GM19324 (cell line): ENCODE measurements around the gene RING1.
A peak's percentile ranks its signal among the peaks of the same experiment; 100 is the strongest.
"Not testable (repeated sequence)": the region's sequence is repeated elsewhere in the genome, so short reads cannot be mapped to it uniquely, and the experiment has no call there.

Source experiments
- ATAC-seq: cut with Tn5 transposase; IDR thresholded peaks from one replicate; pipeline ENCODE4 v1.9.1; 2021; ENCODE audit warnings: mild to moderate bottlenecking, moderate library complexity; ENCODE audit not compliant: unreplicated experiment, low FRiP score

The RING1 gene

DNA sequence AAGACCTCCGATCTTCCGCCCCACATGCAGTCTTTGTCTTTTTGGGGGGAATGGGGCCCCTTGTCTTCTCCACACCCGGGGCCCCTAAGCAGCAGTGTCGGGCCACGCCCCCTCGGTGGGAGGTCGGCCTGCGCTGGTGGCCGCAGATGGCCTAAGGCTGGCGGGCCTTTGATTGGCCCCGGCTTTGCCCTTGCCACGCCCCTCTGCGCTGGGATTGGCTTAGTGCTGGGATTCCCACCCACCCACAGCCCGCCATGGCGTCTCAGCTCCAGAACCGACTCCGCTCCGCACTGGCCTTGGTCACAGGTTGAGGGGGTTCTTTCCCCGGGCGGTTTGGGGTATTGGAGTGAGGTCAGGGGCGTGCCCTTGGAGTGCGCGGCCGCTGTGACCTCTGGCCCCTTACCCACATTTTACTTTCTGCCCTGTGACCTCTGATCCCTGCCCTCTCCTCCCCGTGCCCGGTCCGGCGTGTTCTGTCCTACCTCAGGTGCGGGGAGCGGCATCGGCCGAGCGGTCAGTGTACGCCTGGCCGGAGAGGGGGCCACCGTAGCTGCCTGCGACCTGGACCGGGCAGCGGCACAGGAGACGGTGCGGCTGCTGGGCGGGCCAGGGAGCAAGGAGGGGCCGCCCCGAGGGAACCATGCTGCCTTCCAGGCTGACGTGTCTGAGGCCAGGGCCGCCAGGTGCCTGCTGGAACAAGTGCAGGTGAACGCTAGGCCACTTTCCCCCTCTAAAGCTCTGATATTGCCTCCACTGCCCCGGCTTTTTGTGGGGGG, 3.7 kb upstream of the RING1 start, which contains the start of gene HSD17B8:
HSD17B8 (plus strand) TSS at position 241 of the 776 bp plus-strand sequence; CDS start at position 255, 14 bp downstream.
- peak; percentile 53 for ATAC-seq

DNA sequence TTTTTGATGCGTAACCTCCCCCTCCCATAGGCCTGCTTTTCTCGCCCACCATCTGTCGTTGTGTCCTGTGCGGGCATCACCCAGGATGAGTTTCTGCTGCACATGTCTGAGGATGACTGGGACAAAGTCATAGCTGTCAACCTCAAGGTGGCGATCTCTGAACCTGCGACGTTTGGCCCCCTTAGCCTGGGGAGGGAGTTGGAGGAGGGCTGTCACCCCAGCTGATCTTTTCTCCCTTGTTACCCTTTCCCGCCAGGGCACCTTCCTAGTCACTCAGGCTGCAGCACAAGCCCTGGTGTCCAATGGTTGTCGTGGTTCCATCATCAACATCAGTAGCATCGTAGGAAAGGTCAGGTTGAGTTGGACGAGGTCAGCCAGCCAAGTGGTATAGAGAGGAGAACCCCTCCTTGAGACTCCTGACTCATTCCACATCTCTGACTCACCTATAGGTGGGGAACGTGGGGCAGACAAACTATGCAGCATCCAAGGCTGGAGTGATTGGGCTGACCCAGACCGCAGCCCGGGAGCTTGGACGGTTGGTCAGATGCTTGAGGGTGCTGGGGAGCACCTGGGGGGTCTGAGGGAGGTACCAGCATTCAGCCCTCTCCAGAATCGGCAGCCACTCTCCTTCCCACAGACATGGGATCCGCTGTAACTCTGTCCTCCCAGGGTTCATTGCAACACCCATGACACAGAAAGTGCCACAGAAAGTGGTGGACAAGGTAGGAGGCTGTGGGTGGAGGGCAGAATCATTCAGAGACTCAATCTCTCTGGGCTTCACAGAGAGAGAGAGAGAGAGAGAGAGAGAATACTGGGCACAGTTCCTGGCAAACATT, 2.9 kb upstream of the RING1 start:
- ATAC-seq, result no peak

DNA sequence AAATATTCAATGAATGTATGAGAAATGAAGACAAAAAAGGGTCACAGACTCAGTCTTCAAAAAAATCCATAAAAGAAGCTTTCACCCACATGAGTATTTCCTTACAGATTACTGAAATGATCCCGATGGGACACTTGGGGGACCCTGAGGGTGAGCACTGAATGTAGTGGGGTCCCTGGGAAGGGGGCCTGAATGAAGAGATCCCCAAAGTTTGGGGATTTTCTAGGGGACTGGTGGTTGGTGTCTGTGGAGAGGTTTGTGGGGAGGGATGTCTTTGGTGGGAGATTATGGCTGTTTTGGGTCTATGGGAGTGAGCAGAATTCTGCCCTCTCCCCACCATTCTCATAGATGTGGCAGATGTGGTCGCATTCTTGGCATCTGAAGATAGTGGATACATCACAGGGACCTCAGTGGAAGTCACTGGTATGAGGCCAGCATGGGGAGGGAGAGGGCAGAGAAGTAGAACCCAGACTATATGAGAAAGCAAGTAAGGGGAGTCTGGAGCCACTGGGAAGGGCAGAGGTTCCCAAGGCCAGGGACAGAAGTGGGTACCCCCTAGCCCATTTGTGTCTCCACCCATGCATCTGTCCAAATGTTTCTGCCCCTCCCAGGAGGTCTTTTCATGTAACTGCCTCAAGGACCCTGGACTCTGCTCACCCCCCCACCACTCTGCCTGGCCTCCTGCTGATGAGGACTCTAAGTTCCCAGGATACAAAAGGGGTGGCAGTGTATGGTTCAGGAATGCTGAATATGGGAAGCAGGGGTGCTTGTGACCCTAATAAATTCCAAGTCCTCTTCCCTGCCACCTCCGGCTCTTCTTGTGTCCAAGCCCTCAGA, 2.1 kb upstream of the RING1 start:
- ATAC-seq, result no peak

DNA sequence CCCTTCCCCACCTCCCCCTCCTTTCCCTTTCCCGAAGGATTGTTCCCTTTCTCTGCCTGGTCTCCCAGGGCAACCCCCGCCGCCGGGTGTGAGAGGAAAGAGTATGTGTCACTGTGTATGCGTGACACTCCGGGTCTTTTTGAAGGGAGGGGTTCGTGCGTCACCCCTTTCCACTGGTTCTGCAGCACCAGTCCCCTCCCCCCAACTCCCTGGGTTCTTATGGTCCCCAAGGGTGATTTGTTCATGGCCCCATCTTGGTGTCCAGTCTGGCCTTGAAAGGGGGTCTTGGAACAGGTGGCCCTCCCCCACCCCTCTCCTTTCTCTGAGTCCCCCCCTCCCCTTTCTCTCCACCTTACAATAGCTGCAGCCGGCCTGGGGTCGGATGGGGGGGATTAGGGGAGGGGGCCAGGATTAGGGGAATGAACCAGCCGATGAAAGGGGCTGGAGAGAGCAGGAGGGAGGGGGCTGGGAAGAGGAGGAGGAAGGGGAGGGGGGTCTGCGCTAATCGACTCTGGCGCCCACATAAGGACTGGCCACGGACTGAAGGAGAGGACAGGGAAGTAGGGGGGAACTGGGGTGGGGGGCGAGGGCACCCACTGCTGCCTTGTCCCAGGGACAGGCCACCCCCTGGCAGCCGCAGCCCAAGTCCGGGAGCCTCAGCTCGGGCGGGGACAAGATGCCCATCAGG, 1.3 kb upstream of the RING1 start:
- no peak for ATAC-seq

DNA sequence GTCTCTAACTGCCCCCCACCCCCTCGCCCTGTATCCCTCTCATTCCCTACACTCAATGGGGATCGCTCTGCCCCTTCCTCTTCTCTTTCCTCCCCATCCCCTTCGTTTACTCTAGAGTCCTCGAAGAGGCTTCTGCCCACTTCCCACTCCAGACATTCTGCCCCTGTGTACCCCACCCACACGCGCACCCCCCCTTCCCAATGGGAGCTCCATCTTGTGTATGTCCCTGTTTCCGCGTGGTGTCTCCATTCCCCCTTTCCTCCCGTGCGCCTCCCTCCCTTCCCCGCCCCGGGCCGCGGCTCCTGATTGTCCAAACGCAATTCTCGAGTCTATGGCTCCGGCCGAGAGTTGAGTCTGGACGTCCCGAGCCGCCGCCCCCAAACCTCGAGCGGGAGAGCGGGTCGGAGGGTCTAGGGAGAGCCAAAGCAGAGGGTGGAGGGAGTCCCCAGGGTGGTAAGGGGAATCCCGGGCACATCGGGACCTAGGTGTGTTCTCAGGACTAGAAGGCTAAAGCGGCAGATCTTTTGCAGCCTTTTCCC, 679 bp upstream of the RING1 start:
- ATAC-seq, result no peak

DNA sequence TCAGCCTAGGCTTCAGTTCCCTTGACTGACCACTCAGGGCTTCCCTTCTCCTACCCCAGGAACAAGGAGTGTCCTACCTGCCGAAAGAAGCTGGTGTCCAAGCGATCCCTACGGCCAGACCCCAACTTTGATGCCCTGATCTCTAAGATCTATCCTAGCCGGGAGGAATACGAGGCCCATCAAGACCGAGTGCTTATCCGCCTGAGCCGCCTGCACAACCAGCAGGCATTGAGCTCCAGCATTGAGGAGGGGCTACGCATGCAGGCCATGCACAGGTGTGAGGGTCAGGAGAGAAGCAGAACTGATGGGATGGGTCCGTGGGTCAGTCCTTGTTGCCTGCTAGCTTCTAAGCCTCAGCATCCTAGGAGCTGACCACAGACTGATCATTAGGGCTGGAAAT, 1.6 kb downstream of the RING1 start:
- ATAC-seq, result no peak

DNA sequence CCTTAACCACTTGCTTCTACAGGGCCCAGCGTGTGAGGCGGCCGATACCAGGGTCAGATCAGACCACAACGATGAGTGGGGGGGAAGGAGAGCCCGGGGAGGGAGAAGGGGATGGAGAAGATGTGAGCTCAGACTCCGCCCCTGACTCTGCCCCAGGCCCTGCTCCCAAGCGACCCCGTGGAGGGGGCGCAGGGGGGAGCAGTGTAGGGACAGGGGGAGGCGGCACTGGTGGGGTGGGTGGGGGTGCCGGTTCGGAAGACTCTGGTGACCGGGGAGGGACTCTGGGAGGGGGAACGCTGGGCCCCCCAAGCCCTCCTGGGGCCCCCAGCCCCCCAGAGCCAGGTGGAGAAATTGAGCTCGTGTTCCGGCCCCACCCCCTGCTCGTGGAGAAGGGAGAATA, 2.8 kb downstream of the RING1 start:
- ATAC-seq, result no peak

DNA sequence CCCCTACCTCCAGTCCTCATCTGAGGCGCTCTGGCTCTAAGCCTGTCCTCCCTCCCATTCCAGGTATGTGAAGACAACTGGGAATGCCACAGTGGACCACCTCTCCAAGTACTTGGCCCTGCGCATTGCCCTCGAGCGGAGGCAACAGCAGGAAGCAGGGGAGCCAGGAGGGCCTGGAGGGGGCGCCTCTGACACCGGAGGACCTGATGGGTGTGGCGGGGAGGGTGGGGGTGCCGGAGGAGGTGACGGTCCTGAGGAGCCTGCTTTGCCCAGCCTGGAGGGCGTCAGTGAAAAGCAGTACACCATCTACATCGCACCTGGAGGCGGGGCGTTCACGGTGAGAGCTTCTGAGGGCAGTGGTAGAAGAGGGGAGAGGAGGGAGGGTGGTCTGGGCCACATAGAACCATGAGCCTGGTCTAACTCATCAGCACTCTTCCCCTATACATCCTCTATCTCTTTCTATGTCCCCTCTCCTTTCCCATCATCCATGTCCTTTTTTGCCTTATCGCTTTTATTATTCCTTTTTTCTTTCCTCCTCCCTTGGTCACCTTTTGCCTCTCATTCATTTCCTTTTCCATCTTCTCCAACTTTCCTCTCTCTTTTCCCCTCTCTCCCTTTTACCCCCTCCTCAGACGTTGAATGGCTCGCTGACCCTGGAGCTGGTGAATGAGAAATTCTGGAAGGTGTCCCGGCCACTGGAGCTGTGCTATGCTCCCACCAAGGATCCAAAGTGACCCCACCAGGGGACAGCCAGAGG, 3.5 kb downstream of the RING1 start:
- no peak for ATAC-seq

DNA sequence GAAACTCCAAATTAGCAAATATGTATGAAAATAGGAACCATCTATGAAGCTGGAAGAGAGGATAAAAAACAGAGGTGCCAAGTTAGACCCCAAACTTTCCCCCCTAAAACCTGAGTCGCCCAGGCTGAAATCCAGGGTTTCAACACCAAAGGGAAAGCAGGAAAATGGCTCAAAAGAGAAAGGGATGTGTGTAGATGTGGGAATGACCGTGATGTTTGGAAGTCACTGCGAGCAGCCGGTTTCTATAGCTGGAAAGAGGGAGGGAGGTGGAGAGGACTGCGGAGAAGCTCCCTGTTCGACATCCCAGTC, 4.5 kb downstream of the RING1 start:
- ATAC-seq, result no peak

DNA sequence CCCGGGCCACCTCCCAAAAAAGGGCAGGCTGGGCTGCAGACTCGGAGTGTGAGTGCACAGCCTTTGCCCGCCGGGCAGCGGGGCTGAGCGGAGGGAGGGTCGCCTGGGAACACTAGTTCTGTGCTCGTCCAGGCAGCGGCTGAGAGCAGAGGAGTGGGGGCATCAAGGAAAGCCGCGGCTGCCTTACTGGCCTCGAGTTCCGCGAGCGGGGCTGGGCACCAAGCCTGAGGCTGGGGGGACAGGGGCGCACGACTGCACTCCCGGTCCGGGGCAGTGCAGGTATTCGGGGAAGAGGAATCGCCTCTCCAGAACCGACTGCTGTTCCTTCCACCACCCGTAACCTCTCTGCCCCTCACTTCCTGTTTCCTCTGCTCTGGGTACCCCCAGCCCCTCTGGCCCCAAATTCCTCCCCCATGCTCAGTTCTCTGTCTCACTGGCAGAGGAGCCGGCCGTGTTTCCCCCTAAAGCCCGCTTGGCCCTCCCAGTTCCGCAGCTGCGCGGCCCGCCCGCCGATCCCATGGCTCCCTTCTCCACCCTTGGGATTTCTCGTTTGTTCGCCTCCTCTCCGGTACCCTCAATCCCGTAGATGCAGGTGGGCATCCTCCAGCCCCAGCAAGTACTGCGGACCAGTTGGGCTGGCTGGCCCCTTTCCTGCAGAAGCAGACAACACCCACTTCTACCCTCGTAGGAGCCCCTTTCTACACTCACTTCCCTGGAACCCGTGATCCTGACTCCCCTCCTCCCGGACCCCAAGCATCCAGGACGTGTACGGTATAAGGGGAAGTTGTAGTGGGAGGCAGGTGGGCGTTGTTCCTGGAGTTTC, 5.1 kb downstream of the RING1 start:
- ATAC-seq, result no peak

DNA sequence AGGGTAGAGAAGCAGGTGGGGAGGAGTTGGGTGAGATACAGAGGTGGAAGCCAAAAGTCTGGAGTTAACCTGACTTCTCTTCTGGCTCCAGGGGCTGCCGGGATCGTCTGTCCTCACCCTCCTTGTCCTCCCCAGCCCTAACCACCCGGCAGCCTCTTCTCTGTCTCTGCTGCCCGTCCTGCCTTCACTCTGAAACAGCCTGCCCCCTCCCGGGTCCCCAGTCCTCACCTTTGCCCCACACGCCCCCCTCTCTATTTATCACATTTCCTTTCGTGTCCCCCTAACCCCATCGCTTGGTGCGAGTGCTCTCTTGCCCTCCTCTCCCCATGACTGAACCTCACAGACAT, 5.7 kb downstream of the RING1 start:
- ATAC-seq, result no peak

DNA sequence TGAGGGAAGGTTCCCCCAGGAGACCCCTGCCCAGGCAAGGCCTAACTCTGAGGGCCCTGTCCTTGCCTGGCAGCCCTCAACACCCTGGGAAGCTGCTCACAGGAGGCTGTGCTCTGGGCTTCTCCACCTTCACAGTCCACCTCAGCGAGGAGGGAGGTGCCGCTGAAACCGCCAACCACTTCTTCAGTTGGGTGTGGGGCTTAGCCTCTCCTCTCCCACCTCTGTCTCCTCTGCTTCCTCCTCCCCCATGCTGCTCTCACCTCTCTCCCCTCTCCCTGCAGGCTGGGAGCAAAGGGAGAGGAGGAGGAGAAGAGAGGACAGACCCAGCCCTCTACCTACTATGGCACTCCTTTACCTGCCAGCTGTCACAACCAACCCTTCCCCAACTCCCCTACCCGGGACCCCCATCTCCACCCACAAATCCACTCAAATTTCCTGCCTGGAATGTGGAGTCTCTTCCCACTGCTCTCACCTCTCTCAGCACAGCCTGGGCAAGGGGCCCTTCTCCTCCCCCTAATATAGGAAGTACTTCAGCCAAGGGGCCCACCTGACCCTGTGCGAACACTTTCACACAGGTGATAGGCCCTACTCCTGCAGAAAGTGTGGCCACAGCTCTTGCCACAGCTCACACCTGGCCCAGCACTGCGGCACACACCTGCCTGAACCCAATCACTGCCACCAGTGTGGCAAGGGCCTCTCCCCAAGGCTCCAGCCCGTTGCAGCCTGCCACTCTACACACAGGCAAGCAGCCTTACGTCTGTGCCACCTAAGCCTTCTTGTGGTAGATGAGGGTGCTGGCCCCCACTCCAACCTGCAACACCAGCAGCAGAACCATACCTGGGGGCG, 7.2 kb downstream of the RING1 start:
- ATAC-seq, result no peak

DNA sequence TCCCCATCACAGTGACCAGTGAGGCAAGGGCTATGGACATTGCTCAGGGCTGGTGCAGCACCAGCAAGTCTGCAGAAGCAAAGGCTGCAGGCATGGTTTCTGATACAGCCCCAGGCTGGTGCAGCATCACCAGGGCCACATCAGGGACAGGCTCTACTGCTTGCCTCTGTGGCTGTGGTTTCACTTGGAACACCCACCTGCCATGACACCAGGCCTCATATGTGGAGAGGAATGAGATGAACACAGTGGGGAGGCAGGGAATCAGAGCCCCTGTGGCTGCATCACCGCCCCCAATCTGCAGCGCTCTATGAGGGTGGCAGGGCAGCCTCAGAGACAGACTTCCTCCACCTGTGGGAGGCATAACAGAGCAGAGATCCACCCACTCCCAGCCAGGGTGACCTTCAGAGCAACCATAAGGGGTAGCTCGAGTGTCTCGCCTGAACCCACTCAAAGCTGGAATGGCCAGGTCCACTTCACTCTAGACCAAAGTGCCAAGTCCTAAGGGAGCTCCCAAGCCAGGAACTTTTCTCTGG, 7.9 kb downstream of the RING1 start:
- ATAC-seq, result no peak

DNA sequence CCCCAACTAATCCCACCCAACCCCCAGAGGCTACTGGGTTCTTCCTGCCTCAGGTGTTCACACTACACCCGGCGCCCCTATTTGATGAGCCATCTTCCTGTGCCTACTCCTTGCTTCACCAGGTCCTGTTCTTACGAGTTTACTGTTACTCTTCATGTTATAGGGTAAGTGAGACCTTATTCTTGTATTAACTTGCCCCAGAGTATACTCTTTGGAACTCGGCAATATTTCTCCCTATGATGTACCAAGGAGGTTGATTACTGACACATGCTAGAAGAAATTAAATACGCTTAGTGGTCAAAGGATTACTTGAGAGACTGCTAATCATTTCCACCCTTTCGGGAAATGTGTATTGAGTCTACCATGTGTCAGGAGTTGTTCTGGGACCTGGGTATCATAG, 8.9 kb downstream of the RING1 start:
- ATAC-seq, result no peak

DNA sequence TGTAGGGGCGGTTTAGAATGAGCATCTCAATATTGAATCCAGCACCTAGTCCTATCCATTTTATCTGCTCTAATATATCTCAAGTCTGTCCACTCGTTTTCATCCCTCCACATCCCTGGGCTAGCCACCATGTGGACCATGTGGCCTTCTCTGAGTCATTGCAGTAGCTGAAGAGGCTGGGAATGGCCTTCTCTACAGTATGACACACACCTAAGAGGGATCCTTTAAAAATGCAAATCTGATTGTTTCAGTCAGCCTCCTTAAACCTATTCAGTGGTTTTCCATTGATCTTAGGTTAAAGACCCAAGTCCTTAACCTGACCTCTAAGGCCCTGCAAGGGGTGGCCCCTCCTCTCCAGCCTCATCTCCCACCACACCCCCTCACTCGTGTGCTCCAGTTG, 9.4 kb downstream of the RING1 start:
- ATAC-seq, result no peak

DNA sequence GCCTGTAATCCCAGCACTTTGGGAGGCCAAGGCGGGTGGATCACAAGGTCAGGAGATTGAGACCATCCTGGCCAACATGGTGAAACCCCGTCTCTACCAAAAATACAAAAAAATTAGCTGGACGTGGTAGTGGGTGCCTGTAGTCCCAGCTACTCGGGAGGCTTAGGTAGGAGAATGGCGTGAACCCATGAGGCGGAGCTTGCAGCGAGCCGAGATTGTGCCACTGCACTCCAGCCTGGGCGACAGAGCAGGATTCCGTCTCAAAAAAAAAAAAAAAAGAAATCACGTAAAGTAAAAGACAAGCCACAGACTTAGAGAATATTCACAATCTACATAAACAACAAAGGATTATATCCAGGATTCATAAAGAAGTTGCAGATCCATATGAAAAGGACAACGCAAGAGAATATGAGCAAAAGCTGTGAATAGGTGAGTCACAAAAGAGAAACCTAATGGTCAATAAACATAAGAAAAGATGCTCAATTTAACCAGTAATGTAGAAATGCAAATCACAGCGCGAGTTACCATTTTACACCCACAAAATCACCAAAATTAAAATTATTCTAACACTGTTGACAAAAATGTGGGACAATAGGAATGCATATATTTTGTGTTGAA, 18.3 kb downstream of the RING1 start:
- ATAC-seq, result not testable (repeated sequence)

DNA sequence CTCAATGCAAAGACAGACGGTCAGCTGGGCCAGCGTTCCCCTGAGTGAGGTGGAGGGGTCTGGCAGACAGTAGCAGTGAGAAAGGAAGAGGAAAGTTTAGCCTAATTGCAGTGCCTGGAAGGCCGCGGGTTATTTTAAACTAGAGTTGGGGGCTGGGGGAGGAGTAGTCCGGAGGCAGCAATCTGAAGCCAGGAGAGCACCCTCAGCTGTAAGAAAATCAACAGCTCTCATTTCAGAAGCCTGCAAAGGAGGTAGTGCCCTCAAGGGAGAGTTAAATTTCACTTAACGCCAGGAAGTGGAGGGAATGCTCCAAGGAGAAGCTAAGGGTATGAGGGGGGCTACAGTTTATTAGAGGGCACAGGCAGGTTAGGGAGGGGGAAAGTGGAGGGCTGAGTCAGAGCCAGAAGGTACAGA, 26.9 kb downstream of the RING1 start:
- no peak for ATAC-seq
